NCI-H1930 (cell line): ENCODE measurements around the gene GALNT2.

Experiments
- DNase-seq, 2 experiments: peaks; one replicate each; lab custom pipeline; 2025; lab: John Stamatoyannopoulos, UW

The GALNT2 gene

DNA sequence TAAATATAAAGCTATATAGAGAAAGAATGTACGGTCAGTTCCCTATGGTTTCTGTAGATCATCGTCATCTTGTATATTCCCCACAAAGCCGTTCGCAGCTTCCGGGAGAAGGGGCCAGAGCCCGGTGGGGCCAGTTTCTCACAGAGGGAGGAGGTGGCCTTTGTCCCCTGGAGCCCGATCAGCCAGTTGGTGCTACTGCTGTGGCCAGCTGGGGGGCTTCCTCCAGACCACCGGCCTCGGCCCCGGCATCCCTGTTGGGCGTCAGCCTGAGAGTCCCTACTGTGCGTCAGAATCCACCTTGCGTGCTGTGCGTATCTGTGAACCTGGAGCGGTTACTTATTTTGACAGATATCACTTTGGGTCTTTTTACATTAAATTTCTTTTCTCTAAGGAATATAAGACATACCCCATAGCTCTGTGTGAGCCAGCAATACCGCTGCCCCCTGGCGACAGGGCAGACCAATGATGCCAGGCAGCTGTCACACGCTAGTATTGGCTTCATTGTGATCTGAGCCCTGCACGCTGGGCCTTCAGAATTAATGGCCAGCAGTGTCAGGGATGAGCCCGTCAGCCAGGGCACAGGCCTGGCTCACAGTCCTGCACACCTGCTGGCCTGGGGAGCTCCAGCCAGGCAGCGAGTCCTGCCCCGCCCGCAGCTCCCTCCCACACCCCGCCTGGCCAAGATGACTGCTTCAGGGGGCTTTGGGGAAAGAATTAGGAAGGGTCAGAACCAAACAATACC is 213.2 kb downstream of the GALNT2 start:
- no peak for DNase-seq

- DNase-seq = no peak
These were observed 213.9 kb downstream of the GALNT2 start for GRCh38 chr1:230280906-230281413.

GRCh38 chr1:230281556-230281955 is 214.5 kb downstream of the GALNT2 start:
- no peak for DNase-seq

DNA sequence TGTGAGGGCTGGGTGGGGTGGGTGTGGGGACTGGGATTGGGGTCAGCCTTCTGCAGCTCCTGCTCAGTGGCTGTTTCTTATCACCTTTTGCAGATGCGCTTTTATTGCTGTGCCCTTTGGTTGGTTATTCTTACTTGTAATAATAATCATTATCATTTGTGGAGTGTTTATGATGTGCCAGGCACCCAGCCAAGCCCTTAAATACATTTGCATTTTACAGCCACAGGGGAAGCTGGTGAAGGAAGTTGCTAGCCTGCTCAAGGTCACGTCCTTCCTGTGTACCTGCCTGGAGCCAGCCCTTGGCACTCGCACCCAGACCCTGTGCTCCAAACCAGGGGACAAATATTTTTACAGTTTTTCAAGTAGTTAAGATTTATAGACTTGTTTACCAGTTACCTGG is 215.1 kb downstream of the GALNT2 start:
- no peak for DNase-seq

DNA sequence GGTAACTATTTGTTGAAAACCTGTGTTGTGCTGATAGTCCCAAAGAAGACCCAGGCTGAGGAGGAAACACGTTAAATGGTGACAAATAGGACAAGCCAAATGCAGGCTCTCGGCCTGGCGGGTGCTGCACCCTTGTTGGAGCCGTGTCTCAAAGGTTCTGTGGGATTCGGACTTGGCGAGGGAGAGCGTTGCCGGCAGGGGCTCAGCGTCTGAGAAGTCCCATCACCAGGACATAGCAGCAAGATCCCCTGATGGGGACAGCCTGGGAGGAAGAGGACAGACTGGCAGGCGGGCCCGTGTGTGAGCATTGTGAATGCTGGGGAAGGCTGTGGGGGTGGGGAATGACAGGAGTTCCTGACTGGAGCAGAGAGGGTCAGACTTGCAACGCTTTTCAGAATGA is 216.6 kb downstream of the GALNT2 start:
- no peak for DNase-seq

DNA sequence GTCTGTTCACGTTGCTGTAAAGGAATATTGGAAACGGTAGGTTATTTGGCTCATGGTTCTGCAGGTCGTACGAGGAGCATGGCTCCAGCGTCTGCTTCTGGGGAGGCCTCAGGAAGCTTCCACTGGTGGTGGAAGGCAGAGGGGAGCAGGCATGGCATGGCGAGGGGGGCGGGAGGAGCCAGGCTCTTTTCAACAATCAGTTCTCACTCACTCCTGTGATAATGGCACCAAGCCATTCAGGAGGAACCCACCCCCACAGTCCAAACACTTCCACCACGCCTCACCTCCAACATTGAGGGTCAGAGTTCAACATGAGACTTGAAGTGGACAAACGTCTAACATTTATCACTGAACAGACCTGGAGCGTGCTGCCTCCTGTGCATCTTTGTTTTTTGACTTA is 217.9 kb downstream of the GALNT2 start:
- DNase-seq = no peak

- DNase-seq = no peak
These were observed 218.3 kb downstream of the GALNT2 start for GRCh38 chr1:230285351-230285750.

- no peak for DNase-seq
These were observed 219.3 kb downstream of the GALNT2 start for GRCh38 chr1:230286166-230286889.

GRCh38 chr1:230286890-230287269 is 219.8 kb downstream of the GALNT2 start:
- no peak for DNase-seq

DNA sequence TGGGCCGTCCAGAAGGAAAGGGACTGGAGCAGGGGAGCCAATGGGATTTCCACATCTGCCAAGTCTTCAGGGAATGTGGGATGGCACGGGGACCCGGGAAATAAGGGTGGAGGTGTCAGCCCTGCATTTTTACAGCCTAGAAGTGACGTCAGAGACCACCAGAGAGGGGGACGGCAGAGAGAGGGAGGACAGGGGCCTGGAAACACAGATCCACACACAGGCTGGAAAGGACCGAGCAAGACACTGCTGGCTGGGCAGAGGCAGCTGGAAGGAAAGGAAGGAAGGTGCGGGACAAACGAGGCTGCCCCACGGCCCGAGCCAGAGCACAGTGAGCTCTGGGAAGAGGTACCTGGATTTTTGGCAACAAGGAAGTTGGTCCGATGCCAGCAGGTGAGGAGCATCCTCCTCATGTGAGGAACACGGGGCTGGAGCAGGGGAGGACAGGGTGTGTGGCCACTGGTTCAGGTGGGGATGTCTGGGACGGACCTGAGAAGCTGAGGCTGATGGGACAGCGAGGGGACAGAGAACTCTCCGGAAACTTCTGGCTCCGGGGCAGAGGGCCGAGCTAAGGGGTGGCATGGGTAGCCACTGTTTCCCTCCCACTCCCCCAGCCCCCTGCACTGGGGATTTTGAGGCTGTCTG is 220.8 kb downstream of the GALNT2 start:
- DNase-seq = no peak

DNA sequence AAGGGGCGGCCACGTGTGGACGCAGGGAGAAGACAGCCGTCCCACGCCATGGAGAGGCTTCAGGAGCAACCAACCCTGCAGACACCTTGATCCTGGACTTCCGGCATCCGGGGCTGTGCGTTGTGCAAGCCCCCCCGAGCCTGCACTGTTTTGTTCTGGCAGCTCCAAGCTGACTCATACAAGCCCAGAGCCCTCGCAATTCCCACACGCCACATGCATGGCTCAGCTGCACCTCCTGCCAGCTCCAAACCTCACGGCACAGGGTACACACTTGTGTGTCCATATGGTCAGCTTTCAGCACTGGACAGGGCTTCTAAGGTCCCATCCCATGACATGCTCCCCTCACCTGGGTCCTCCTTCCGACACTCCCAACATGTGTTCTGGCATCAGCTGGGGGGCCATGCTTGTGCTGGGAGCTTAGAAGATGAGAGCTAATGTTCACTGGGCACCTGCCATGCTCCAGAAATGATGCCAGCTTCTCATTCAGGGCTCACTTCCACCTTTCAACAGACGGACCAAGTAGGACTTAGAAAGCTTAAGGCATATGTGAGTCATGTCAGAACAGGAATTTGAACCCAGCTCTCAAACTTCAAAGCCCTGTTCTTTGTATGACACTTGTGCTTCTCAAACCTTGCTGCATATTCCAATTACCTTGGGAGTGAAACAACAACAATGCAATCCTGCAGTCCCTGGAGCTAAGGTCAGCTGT is 221.8 kb downstream of the GALNT2 start:
- no peak for DNase-seq

- no peak for DNase-seq
These were observed 222.3 kb downstream of the GALNT2 start for GRCh38 chr1:230289350-230289644.

DNA sequence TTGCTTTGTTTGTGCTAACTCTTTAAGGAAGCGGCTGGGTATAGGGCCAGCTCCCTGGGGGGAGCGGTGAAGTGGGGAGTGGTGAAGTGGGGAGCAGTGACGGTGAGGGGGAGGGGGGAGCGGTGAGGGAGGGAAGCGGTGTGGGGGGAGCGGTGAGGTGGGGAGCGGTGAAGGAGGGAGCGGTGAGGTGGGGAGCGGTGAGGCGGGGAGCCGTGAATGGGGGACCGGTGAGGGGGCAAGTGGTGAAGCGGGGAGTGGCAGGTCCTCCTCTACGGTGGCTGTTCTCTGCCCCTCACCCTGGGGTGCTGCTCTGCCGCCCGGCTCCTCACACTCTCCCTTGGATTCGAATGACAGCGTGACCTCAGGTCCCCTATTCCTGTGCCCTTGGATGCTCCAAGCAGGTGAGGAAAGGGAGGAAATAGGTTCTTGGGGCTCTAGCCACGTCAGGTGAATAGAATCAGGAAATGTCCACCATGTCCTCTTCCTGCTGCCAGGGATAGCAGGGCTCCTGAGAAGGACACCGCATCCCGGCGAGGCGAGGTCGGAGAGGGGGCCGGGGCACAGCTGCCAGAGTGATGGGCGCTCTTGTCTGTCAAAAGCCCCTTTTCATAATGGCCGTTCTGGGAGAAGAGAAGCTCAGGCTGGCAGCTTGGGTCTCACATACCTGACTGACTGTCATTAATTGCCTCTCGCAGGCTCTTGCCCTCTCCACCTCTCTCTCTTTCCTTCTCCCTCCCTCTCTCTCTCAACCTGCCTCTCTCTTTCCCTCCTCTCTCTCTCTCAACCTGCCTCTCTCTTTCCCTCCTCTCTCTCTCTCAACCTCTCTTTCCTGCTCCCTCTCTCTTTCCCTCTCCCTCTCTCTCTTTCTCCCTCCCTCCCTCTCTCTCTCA is 224.9 kb downstream of the GALNT2 start:
- no peak for DNase-seq

DNA sequence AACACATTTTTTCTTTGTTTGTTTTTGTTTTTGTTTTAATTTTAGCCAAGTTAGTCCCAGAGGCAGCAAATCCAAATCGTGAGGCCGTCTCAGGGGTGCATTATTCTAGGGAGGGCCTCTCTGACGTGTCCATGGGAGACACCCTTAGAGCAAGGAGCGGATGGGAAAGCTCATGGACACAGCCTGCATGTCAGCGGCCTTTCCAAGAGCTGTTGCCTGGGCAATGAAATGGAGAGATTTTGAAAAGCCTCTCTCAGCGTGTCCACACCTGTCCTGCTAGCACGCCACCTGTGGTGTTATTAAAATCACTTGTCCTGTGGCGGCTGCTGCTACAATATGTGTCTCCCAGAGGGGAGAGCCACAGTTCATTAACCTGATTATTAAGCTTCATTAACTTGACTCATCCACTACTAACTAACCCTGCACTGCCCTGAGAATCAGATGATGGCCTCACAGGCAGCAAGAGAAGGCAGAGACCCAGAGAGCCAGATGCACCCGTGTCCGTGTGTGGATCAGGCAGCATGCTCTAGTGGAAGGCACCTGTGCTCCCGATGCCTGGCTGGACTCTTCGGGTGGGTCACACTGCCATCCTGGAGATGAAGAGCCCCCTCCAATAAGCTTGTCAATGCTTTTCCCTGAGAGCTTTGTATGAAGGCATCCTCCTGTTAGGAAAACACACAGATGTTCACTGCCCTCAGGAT is 225.8 kb downstream of the GALNT2 start:
- peak; percentile 51 to 55 for DNase-seq

GRCh38 chr1:230293390-230293700 is 226.3 kb downstream of the GALNT2 start:
- no peak for DNase-seq

DNA sequence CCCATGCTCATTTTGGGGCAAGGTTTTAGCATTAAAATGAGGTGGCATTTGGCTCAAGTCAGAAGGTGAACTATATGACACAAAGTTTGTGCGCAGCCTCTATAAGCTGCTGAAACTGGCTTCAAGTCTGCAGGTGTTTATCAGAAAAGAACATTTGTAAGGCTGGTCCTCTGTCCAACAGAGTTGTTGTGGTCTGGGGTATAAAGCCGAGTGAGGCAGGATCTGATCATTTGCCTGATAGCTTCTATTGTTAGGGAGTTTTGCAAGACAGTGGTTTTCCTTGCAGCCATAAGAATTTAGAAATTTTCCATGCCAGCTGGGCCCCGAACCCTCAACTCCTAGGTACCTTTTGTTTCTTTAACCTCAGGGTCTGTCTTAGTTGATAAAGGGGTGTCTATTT is 228.3 kb downstream of the GALNT2 start:
- DNase-seq = no peak

- DNase-seq = no peak
These were observed 232.4 kb downstream of the GALNT2 start for GRCh38 chr1:230299191-230300006.

DNA sequence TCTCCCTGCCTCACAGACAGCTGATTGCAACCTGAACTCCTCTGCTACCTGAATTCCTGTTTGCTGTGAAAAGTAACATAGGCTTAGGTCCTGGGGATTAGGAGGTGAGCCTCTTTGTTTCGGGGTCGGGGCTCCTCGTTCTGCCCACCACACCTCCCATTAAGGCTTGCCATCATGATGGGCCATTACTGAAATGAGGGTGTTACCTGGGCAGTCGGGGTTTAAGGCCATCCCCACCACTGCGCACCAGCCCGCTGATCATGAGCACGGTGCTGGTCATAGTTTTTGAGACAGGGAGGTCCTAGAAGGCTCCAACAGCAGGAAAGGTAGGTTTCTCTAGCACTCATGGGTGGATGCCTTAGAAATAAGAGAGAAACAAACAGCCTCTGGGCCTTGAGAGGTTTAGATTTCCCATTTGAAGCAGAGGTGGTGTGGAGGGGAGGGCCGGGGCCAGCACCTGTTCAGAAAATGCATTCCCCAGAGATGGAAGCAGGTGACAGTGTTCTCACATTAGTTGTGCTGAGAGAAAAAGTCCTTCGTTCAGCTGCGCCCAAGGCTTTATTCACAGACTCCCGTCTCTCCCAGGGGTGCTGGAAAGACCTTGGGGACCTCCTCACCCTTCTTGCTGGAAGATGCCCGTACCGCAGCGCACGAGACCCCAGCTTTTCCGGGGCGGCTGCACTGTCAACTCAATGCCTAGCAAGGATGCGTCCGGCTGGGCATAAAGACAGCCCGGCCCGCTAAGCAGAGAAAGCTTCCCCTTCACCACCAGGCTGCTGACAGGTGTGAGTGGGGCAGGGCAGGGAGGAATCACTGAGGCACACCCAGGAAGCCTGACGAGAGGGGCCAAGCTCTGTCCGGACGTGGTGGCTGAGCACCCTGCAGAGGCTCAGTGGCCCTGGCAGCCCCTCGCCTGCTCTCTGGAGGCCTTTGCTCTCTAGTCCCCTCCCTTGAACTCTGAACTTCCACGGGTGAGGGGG is 233.6 kb downstream of the GALNT2 start:
- no peak for DNase-seq

- no peak for DNase-seq
These were observed 234.3 kb downstream of the GALNT2 start for GRCh38 chr1:230301322-230301721.
